PC-3 (cell line): ENCODE results near the gene CHST9. TPM values are rescaled to one million over a fixed set of nuclear protein-coding genes. Genes with fewer than 3 reads are reported as not detected.

Experiments
- ATAC-seq: fragments of 200-7000 bp; cut with Tn5 transposase; 2 replicates; pipeline ENCODE4 v1.9.1; 2020; ENCODE audit warnings: mild to moderate bottlenecking, moderate library complexity
- BruUV-seq: library from RNA; stranded (reverse); fragments of 400-500 nt; replicated peaks from 2 replicates; lab custom pipeline; 2021; lab: Mats Ljungman, UMichigan
- CTCF ChIA-PET: fragments of 300-600 bp; sonication (Branson Sonifier 250); formaldehyde crosslinking; loops from one replicate; lab custom pipeline; 2022; ENCODE audit warnings: antibody characterized with exemption; lab: Charles Lee
- POLR2A ChIA-PET: fragments of 300-600 bp; sonication (Branson Sonifier 250); formaldehyde crosslinking; loops from one replicate; lab custom pipeline; 2022; ENCODE audit warnings: antibody characterized with exemption; ENCODE audit not compliant: unreplicated experiment; lab: Charles Lee
- DNase-seq: peaks from one replicate; pipeline ENCODE4 v3.0.0-alpha.2; 2015
- H2AFZ ChIP-seq: fragments of 300-600 bp; sonication (generic); 2 replicates; pipeline ENCODE4 v1.6.0; 2016; ENCODE audit warnings: antibody characterized with exemption, low read length
- H3F3A ChIP-seq: fragments of 300-600 bp; sonication (generic); one replicate; pipeline ENCODE4 v1.6.0; 2017; ENCODE audit warnings: antibody characterized with exemption, low read length, control low read depth, mild to moderate bottlenecking; ENCODE audit not compliant: unreplicated experiment
- H3K27ac ChIP-seq: fragments of 300-600 bp; sonication (generic); 2 replicates; pipeline ENCODE4 v1.5.1; 2016; ENCODE audit warnings: mild to moderate bottlenecking, low read length
- H3K27me3 ChIP-seq: fragments of 300-600 bp; sonication (generic); 2 replicates; pipeline ENCODE4 v1.6.1; 2016; ENCODE audit warnings: low read length, mixed read lengths
- H3K36me3 ChIP-seq: fragments of 300-600 bp; sonication (generic); 2 replicates; pipeline ENCODE4 v1.6.1; 2016; ENCODE audit warnings: low read depth, mixed run types, low read length, mixed read lengths
- H3K4me1 ChIP-seq: fragments of 300-600 bp; sonication (generic); 2 replicates; pipeline ENCODE4 v1.5.1; 2016; ENCODE audit warnings: low read length; ENCODE audit not compliant: insufficient read depth
- H3K4me2 ChIP-seq: fragments of 300-600 bp; sonication (generic); 2 replicates; pipeline ENCODE4 v1.6.0; 2016; ENCODE audit warnings: low read length
- H3K4me3 ChIP-seq: fragments of 300-600 bp; sonication (generic); 2 replicates; pipeline ENCODE4 v1.5.1; 2016; ENCODE audit warnings: mild to moderate bottlenecking, low read length, mixed read lengths
- H3K79me2 ChIP-seq: fragments of 300-600 bp; sonication (generic); 2 replicates; pipeline ENCODE4 v1.6.1; 2017; ENCODE audit warnings: low read length, mixed read lengths
- H3K9ac ChIP-seq: fragments of 300-600 bp; sonication (generic); 2 replicates; pipeline ENCODE4 v1.6.0; 2016; ENCODE audit warnings: mild to moderate bottlenecking, low read length
- H3K9me2 ChIP-seq: fragments of 300-600 bp; sonication (generic); replicated peaks from 2 replicates; pipeline ENCODE4 v1.6.1; 2016; ENCODE audit warnings: mixed run types, low read length, mixed read lengths
- H3K9me3 ChIP-seq: fragments of 300-600 bp; sonication (generic); 2 replicates; pipeline ENCODE4 v1.6.1; 2016; ENCODE audit warnings: low read length, mixed read lengths
- H4K20me1 ChIP-seq: fragments of 300-600 bp; sonication (generic); 2 replicates; pipeline ENCODE4 v1.6.1; 2016; ENCODE audit warnings: low read length, mixed read lengths
- CTCF ChIP-seq: fragments of 300-600 bp; sonication (generic); conservative IDR thresholded peaks from 2 replicates; pipeline ENCODE4 v1.5.1; 2017; ENCODE audit warnings: antibody characterized with exemption, low read depth, mild to moderate bottlenecking, low read length
- EZH2 ChIP-seq: fragments of 300-600 bp; sonication (generic); IDR thresholded peaks from one replicate; pipeline ENCODE4 v1.6.1; 2017; ENCODE audit warnings: antibody characterized with exemption, mild to moderate bottlenecking, low read length; ENCODE audit not compliant: unreplicated experiment
- EZH2phosphoT487 ChIP-seq: fragments of 300-600 bp; sonication (generic); IDR thresholded peaks from 2 replicates; pipeline ENCODE4 v1.6.1; 2018; ENCODE audit warnings: mild to moderate bottlenecking, antibody characterized with exemption, low read length, borderline replicate concordance
- intact Hi-C: fragments of 100-400 bp; cut with micrococcal nuclease; formaldehyde crosslinking; loops from 2 replicates; pipeline ENCODE4 v1.9.0; 2023
- total RNA-seq: library from RNA; depleted of rRNA; stranded (reverse); fragments of >200 nt; gene quantifications from 2 replicates; pipeline ENCODE4 v1.2.3, GENCODE V29; 2014

CHST9 gene
- total RNA-seq, 1 experiment from 2014 or later: not detected

DNA sequence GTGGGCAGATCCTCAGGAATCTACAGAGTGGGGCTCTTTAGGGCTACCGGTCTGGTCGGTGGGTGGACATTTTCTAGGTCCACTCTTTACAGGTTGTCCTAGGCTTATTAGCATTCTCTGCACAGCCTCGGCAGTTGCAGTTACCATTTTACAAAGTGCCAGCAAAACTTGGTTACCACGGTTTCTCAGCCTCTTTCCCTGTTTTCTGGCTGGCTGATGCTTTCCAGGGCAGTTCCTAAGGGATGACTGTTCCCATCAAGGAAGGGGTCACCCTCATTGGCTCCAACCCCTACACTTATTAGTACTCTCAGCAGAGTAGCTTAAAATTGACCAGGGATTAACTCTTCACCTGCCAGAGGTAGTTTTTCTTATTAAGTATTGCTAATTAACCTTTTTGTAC is 317.6 kb downstream of the CHST9 start:
- TF ChIP-seq EZH2phosphoT487: no peak
- TF ChIP-seq CTCF: no peak
- no peak for TF ChIP-seq EZH2
- H2AFZ ChIP-seq: no peak overlapping the region
- CTCF ChIA-PET: no interaction called here
- intact Hi-C loops: no loop called here
- POLR2A ChIA-PET: no interaction called here
- no peaks in the 10 kb centered on the region for H3K9me2 ChIP-seq
- H3K27me3 ChIP-seq: peaks cover 67% of the 10 kb centered on the region
- ATAC-seq (no peak), DNase-seq (no peak)
- H3K27ac ChIP-seq: no peak overlapping the region
- H3K9ac ChIP-seq: no peak overlapping the region
- no peak overlapping the region for H3K4me2 ChIP-seq
- no peaks in the 10 kb centered on the region for H4K20me1 ChIP-seq
- H3F3A ChIP-seq: no peaks in the 10 kb centered on the region
- H3K4me1 ChIP-seq: no peaks in the 10 kb centered on the region
- BruUV-seq: no TSS peak
- H3K79me2 ChIP-seq: no peaks in the 10 kb centered on the region
- H3K9me3 ChIP-seq: no peaks in the 10 kb centered on the region
- H3K36me3 ChIP-seq: no peaks in the 10 kb centered on the region
- no peak overlapping the region for H3K4me3 ChIP-seq

DNA sequence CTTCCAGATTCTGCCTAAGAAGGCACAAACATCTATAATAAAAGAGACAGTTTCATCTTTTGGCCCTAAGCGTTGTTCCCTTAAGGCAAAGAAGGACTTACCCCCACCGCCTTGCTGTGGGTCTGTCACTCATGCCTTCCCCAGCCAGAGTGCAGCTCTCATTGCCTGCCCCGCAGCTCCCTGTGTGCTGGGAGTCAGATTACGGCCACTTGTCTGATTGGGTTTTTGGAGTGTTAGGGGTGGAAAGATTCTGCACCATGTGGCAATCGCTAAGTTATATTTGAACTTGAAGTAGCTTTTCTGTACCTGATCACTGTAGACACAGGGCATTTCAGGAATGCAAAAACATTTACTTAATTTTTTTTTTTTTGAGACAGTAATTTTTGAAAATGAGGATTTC is 319.6 kb downstream of the CHST9 start, which contains the start of gene AQP4:
AQP4 (minus strand) TSS at position 151 of the 400 bp plus-strand sequence; CDS start at position 133, 18 bp downstream.
- no peak for DNase-seq
- H3K4me1 ChIP-seq: no peaks in the 10 kb centered on the region
- no TSS peak for BruUV-seq
- no peaks in the 10 kb centered on the region for H3F3A ChIP-seq
- ChIA-PET CTCF (no interaction called here), POLR2A (no interaction called here)
- no peak for ATAC-seq
- H3K4me2 ChIP-seq: no peak within 1 kb of the TSS
- H3K27ac ChIP-seq: no peak within 1 kb of the TSS
- TF ChIP-seq EZH2phosphoT487: no peak
- TF ChIP-seq EZH2: no peak
- TF ChIP-seq CTCF: no peak
- H3K4me3 ChIP-seq: no peak within 1 kb of the TSS
- H2AFZ ChIP-seq: no peak within 1 kb of the TSS
- H3K79me2 ChIP-seq: no peaks in the 10 kb centered on the region
- H3K27me3 ChIP-seq: peaks cover 84% of the 10 kb centered on the region
- H3K9me2 ChIP-seq: no peaks in the 10 kb centered on the region
- no peaks in the 10 kb centered on the region for H3K36me3 ChIP-seq
- H3K9me3 ChIP-seq: no peaks in the 10 kb centered on the region
- no peaks in the 10 kb centered on the region for H4K20me1 ChIP-seq
- intact Hi-C loops: no loop called here
- H3K9ac ChIP-seq: no peak within 1 kb of the TSS

DNA sequence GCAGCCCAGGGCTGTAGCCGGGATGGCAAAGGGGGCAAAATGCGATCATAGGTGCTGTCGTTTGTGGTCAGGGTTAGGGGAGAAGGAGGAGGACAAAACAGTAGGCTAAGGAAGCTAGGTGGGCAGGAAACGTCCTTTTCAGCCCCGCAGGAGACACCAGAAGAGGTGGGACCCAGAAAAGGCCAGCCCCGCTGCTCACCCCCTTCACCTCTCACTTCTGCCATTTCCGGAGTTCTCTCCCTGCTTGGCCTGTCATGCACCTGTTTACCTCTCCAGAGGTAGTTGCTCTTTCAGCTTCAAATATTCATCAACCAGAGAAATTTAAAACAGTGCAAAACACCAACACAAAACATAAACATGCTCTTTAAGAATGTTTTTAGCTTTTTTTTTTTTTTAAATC is 320.4 kb downstream of the CHST9 start:
- Histone ChIP-seq H3K4me3 (no peak overlapping the region), H3F3A (no peaks in the 10 kb centered on the region), H2AFZ (no peak overlapping the region), H3K4me2 (no peak overlapping the region), H3K27ac (no peak overlapping the region), H3K36me3 (no peaks in the 10 kb centered on the region), H3K9ac (no peak overlapping the region), H4K20me1 (no peaks in the 10 kb centered on the region), H3K79me2 (no peaks in the 10 kb centered on the region), H3K9me3 (no peaks in the 10 kb centered on the region), H3K4me1 (no peaks in the 10 kb centered on the region), H3K27me3 (peaks cover 90% of the 10 kb centered on the region), H3K9me2 (no peaks in the 10 kb centered on the region)
- BruUV-seq: no TSS peak
- ChIA-PET CTCF (no interaction called here), POLR2A (no interaction called here)
- TF ChIP-seq EZH2phosphoT487 (no peak), CTCF (no peak), EZH2 (no peak)
- intact Hi-C loops: no loop called here
- ATAC-seq (no peak), DNase-seq (no peak)
